H1 (cell line): ENCODE results near the gene JOSD2. TPM values are rescaled to one million over a fixed set of nuclear protein-coding genes. Genes with fewer than 3 reads are reported as not detected.

Experiments
- CHD1 ChIP-seq: IDR thresholded peaks from 2 replicates; pipeline ENCODE4 v1.6.1; 2012; ENCODE audit warnings: low read depth, low read length, improper control_type of control experiment
- EGR1 ChIP-seq: IDR thresholded peaks from 2 replicates; pipeline ENCODE4 v1.6.1; 2011; ENCODE audit warnings: low read depth, low read length, borderline replicate concordance
- POU5F1 ChIP-seq: IDR thresholded peaks from 2 replicates; pipeline ENCODE4 v1.6.1; 2011; ENCODE audit warnings: low read depth, mild to moderate bottlenecking, low read length, moderate library complexity
- RNF2 ChIP-seq: fragments of 200-900, 300-1000 bp; sonication (generic); IDR thresholded peaks from 2 replicates; pipeline ENCODE4 v1.7.1; 2016; ENCODE audit warnings: borderline replicate concordance, low read depth, mild to moderate bottlenecking, antibody characterized with exemption, low read length; ENCODE audit not compliant: poor library complexity, severe bottlenecking; ENCODE audit errors: missing control alignments
- SAP30 ChIP-seq: fragments of 300-600 bp; sonication (generic); IDR thresholded peaks from 2 replicates; pipeline ENCODE4 v1.7.1; 2012; ENCODE audit warnings: low read length, moderate library complexity, mild to moderate bottlenecking, inconsistent platforms; ENCODE audit not compliant: insufficient read depth, insufficient replicate concordance
- polyA plus RNA-seq, 7 experiments: library from polyadenylated mRNA; depleted of rRNA in 3 of 7; stranded (reverse) in 5 of 7; unstranded in 2 of 7; fragments of >200 nt in 5 of 7; fragments of 200-250 nt in 2 of 7; gene quantifications; 1 replicate in 5 of 7; 2 replicates in 1 of 7; 4 replicates in 1 of 7; pipeline versions ENCODE4 v1.2.1 to v1.2.3, GENCODE V29; 2011 to 2013; ENCODE audit warnings: missing spikeins in 2 of 7, mixed read lengths in 2 of 7
- total RNA-seq: library from RNA; stranded (reverse); fragmentation: NEBNext Ultra II Directional; extraction: Animal tissue kit (Norgen Biotek cat#: 25700); gene quantifications from 2 replicates; pipeline ENCODE4 v1.2.1, GENCODE V29; 2021

JOSD2 gene
- total and polyA plus RNA-seq, 2 of the 8 experiments (the other 6 are each of a cell fraction or from before 2014, with no cell fraction given), result 1.9 to 6.6 TPM

DNA sequence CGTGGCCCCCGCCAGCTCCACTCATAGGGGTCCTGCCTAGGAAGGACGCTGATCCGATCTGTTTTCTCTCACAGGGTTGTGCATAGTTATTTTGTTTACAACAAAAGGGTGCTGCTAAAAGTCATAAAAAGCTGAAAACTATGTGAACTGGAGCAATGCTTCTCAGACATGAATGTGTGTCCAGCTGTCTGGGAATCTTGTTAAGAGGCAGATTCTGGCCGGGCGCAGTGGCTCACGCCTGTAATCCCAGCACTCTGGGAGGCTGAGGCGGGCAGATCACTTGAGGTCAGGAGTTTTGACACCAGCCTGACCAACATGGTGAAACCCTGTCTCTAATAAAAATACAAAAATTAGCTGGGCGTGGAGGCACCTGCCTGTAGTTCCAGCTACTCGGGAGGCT, 48.6 kb upstream of the JOSD2 start (continued):
- TF ChIP-seq CHD1 (no peak), SAP30 (no peak), RNF2 (no peak), POU5F1 (no peak), EGR1 (no peak)
